ENCODE measurements around the gene MAGI2.
A peak's percentile ranks its signal among the peaks of the same experiment; 100 is the strongest.

MAGI2 gene

DNA sequence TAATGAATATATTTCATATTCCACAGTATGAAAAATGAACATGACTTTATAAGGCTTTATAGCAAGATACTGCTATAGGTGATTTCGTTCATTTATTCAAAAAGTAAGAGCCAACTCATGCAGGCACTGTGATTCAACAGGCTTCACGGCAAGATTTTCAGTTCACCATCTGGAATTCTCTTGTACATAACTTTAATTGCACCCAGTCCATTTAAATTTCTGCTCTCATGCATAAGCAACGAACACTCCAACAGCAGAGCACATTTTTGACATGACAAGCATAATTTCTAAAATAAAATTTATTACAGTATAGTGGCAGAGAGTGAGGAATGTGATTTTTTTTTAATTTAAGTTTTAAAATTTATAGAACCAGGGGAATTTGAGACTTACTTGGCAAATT, 1218.8 kb downstream of the MAGI2 start:
- no peaks in the 10 kb centered on the region for H3K79me2 ChIP-seq (ENCODE audit: insufficient read depth, low read length)
- no peak overlapping the region for H3K4me3 ChIP-seq (ENCODE audit: low read length, poor library complexity, severe bottlenecking)
- no peak overlapping the region for H2AFZ ChIP-seq (ENCODE audit: low read length)
- H4K20me1 ChIP-seq (ENCODE audit: insufficient read depth, low read length, poor library complexity, severe bottlenecking), result no peaks in the 10 kb centered on the region
- no peaks in the 10 kb centered on the region for H3K9me3 ChIP-seq (ENCODE audit: insufficient read depth, low read depth, low read length)
- no peak overlapping the region for H3K4me2 ChIP-seq (ENCODE audit: low read depth, low read length, poor library complexity, severe bottlenecking)
- no peaks in the 10 kb centered on the region for H3K27me3 ChIP-seq (ENCODE audit: insufficient read depth, low read length, poor library complexity, severe bottlenecking)
- no peak overlapping the region for H3K9ac ChIP-seq (ENCODE audit: low read depth, low read length, poor library complexity, severe bottlenecking)
- no peaks in the 10 kb centered on the region for H3K4me1 ChIP-seq (ENCODE audit: insufficient read depth, low read length, poor library complexity, severe bottlenecking)
- no peaks in the 10 kb centered on the region for H3K36me3 ChIP-seq (ENCODE audit: insufficient read depth, low read length)
- no peaks in the 10 kb centered on the region for H3K9me2 ChIP-seq (replicated peaks; ENCODE audit: low read depth, low read length)
- TF ChIP-seq, protein P1, sequence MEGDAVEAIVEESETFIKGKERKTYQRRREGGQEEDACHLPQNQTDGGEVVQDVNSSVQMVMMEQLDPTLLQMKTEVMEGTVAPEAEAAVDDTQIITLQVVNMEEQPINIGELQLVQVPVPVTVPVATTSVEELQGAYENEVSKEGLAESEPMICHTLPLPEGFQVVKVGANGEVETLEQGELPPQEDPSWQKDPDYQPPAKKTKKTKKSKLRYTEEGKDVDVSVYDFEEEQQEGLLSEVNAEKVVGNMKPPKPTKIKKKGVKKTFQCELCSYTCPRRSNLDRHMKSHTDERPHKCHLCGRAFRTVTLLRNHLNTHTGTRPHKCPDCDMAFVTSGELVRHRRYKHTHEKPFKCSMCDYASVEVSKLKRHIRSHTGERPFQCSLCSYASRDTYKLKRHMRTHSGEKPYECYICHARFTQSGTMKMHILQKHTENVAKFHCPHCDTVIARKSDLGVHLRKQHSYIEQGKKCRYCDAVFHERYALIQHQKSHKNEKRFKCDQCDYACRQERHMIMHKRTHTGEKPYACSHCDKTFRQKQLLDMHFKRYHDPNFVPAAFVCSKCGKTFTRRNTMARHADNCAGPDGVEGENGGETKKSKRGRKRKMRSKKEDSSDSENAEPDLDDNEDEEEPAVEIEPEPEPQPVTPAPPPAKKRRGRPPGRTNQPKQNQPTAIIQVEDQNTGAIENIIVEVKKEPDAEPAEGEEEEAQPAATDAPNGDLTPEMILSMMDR (conservative IDR thresholded peaks at IDR 0.05; ENCODE audit: low read length), result no peak
- no peak for TF ChIP-seq EZH2phosphoT487 (IDR thresholded peaks at IDR 0.05; ENCODE audit: borderline replicate concordance)
- H3F3A ChIP-seq (ENCODE audit: low read depth), result no peaks in the 10 kb centered on the region

DNA sequence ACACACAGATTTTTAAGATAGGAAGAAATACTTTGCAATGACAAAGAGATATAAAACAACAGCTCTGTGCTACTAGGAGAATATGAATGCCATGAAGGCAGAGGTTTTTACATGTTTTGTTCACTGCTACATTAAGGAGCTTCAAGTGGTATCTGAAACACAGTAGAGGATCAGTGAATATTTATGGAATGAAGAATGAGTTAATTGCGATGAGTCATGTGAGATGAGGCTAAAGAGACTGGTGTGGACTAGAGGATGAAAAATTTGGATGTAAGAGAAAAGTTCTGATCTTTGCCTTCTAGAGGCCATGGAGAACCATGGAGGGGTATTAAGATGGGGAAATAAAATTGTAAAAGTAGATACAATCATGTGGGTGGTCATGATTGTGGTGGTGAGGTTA, 1220.7 kb downstream of the MAGI2 start:
- H3K36me3 ChIP-seq (ENCODE audit: insufficient read depth, low read length), result no peaks in the 10 kb centered on the region
- H3K4me3 ChIP-seq (ENCODE audit: low read length, poor library complexity, severe bottlenecking), result no peak overlapping the region
- H2AFZ ChIP-seq (ENCODE audit: low read length), result no peak overlapping the region
- no peaks in the 10 kb centered on the region for H4K20me1 ChIP-seq (ENCODE audit: insufficient read depth, low read length, poor library complexity, severe bottlenecking)
- H3K79me2 ChIP-seq (ENCODE audit: insufficient read depth, low read length), result no peaks in the 10 kb centered on the region
- no peak overlapping the region for H3K4me2 ChIP-seq (ENCODE audit: low read depth, low read length, poor library complexity, severe bottlenecking)
- H3K9ac ChIP-seq (ENCODE audit: low read depth, low read length, poor library complexity, severe bottlenecking), result no peak overlapping the region
- no peaks in the 10 kb centered on the region for H3K27me3 ChIP-seq (ENCODE audit: insufficient read depth, low read length, poor library complexity, severe bottlenecking)
- no peak for TF ChIP-seq EZH2phosphoT487 (IDR thresholded peaks at IDR 0.05; ENCODE audit: borderline replicate concordance)
- TF ChIP-seq, protein P1 (conservative IDR thresholded peaks at IDR 0.05; ENCODE audit: low read length), result no peak
- no peaks in the 10 kb centered on the region for H3K9me3 ChIP-seq (ENCODE audit: insufficient read depth, low read depth, low read length)
- H3F3A ChIP-seq (ENCODE audit: low read depth), result no peaks in the 10 kb centered on the region
- H3K9me2 ChIP-seq (replicated peaks; ENCODE audit: low read depth, low read length), result no peaks in the 10 kb centered on the region
- H3K4me1 ChIP-seq (ENCODE audit: insufficient read depth, low read length, poor library complexity, severe bottlenecking), result no peaks in the 10 kb centered on the region

DNA sequence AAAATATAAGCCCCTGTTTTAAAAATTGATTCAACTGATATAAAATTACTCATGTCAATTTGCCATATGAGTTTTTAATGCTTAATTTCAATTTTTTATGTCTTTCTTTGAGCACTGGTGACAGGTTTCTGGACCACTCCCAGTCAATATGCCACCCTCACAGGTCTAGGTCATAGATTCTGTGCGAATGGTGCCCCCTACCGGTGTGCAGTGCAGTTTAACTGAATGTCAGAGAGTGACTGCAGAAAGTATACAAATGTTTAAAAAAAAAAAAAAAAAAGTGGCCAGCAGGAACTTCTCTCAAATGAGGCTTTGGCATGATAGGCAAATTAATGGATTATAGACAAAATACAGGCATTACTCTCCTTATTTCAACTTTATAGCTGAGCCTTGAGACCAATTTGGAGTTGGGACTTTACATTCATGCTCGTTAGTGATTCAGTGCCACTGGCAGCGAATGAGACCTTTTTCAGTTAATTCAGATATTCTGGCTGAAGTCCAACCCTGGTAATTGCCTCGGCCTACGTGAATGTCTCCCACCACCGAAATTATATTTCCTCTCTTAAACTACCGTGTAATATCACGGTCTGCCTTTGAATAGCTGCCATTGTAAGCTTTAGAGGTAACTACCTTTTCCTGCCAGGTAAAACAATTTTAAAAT, 1227.3 kb downstream of the MAGI2 start:
- Histone ChIP-seq H3K9me2 (replicated peaks; ENCODE audit: low read depth, low read length) (no peaks in the 10 kb centered on the region), H3K4me2 (ENCODE audit: low read depth, low read length, poor library complexity, severe bottlenecking) (no peak overlapping the region), H3K79me2 (ENCODE audit: insufficient read depth, low read length) (no peaks in the 10 kb centered on the region), H3K9me3 (ENCODE audit: insufficient read depth, low read depth, low read length) (no peaks in the 10 kb centered on the region), H3K27me3 (ENCODE audit: insufficient read depth, low read length, poor library complexity, severe bottlenecking) (no peaks in the 10 kb centered on the region), H3F3A (ENCODE audit: low read depth) (no peaks in the 10 kb centered on the region), H2AFZ (ENCODE audit: low read length) (no peak overlapping the region), H4K20me1 (ENCODE audit: insufficient read depth, low read length, poor library complexity, severe bottlenecking) (no peaks in the 10 kb centered on the region), H3K4me3 (ENCODE audit: low read length, poor library complexity, severe bottlenecking) (no peak overlapping the region), H3K9ac (ENCODE audit: low read depth, low read length, poor library complexity, severe bottlenecking) (no peak overlapping the region), H3K36me3 (ENCODE audit: insufficient read depth, low read length) (no peaks in the 10 kb centered on the region), H3K4me1 (ENCODE audit: insufficient read depth, low read length, poor library complexity, severe bottlenecking) (no peaks in the 10 kb centered on the region)
- no peak for TF ChIP-seq EZH2phosphoT487 (IDR thresholded peaks at IDR 0.05; ENCODE audit: borderline replicate concordance)
- TF ChIP-seq, protein P1 (conservative IDR thresholded peaks at IDR 0.05; ENCODE audit: low read length), result peak; percentile 62

Measured in Loucy (cell line).